Panc1 (cell line): ENCODE measurements around the gene MET.

Experiments
- CTCF ChIP-seq: fragments of 450-650 bp; IDR thresholded peaks from 2 replicates; pipeline ENCODE4 v1.5.1; 2017; ENCODE audit warnings: mild to moderate bottlenecking
- POLR2AphosphoS5 ChIP-seq: IDR thresholded peaks from 2 replicates; pipeline ENCODE4 v1.6.1; 2012; ENCODE audit warnings: mild to moderate bottlenecking, low read depth, low read length, moderate library complexity
- TCF7L2 ChIP-seq: IDR thresholded peaks from 2 replicates; pipeline ENCODE4 v1.6.1; 2011; ENCODE audit warnings: mild to moderate bottlenecking, low read depth, low read length, inconsistent platforms

GRCh38 chr7:116633131-116633988 lies 38.6 kb upstream of the MET start:
- peak; percentile 41 for TF ChIP-seq CTCF
- no peak for TF ChIP-seq POLR2AphosphoS5
- no peak for TF ChIP-seq TCF7L2
